ENCODE results near the gene SV2B.

SV2B gene

GRCh38 chr15:91284758-91285466 is 184.9 kb downstream of the SV2B start:
- TF ChIP-seq SIN3A (IDR thresholded peaks at IDR 0.05; ENCODE audit: borderline replicate concordance, insufficient read depth, low read length), result no peak
- TF ChIP-seq TAF1 (IDR thresholded peaks at IDR 0.05; ENCODE audit: borderline replicate concordance, insufficient read depth, low read length), result no peak
- no peak for TF ChIP-seq REST (IDR thresholded peaks at IDR 0.05; ENCODE audit: insufficient read depth in 1 of 2, low read depth in 2 of 2, low read length in 2 of 2)
- no peak for TF ChIP-seq POLR2AphosphoS5 (IDR thresholded peaks at IDR 0.05; ENCODE audit: low read depth, low read length)
- TF ChIP-seq FOXP2 (optimal IDR thresholded peaks at IDR 0.05; ENCODE audit: borderline replicate concordance, extremely low read depth, extremely low read length, insufficient read depth), result no peak

DNA sequence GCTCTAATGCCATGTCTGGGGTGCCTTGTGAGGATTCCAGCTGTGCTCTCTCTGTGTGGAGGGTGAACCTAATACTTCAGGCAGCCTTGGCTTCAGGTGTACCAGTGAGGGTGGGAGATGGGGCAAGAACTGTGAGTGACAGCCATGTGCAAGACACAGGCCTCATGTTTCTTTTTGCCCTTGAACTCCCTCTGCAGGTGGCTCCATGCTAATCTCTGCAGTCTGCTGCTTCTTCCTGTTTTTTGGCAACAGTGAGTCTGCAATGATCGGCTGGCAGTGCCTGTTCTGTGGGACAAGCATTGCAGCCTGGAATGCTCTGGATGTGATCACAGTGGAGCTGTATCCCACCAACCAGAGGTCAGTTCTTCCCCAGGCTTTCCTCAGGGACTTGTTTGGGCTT is 189.3 kb downstream of the SV2B start:
- TF ChIP-seq TAF1 (IDR thresholded peaks at IDR 0.05; ENCODE audit: borderline replicate concordance, insufficient read depth, low read length) (no peak), POLR2AphosphoS5 (IDR thresholded peaks at IDR 0.05; ENCODE audit: low read depth, low read length) (no peak), FOXP2 (optimal IDR thresholded peaks at IDR 0.05; ENCODE audit: borderline replicate concordance, extremely low read depth, extremely low read length, insufficient read depth) (no peak), SIN3A (IDR thresholded peaks at IDR 0.05; ENCODE audit: borderline replicate concordance, insufficient read depth, low read length) (no peak), REST (IDR thresholded peaks at IDR 0.05; ENCODE audit: insufficient read depth in 1 of 2, low read depth in 2 of 2, low read length in 2 of 2) (no peak)

GRCh38 chr15:91290553-91290952 is 190.5 kb downstream of the SV2B start:
- TF ChIP-seq SIN3A (IDR thresholded peaks at IDR 0.05; ENCODE audit: borderline replicate concordance, insufficient read depth, low read length) (no peak), TAF1 (IDR thresholded peaks at IDR 0.05; ENCODE audit: borderline replicate concordance, insufficient read depth, low read length) (no peak), FOXP2 (optimal IDR thresholded peaks at IDR 0.05; ENCODE audit: borderline replicate concordance, extremely low read depth, extremely low read length, insufficient read depth) (no peak), REST (IDR thresholded peaks at IDR 0.05; ENCODE audit: insufficient read depth in 1 of 2, low read depth in 2 of 2, low read length in 2 of 2) (no peak), POLR2AphosphoS5 (IDR thresholded peaks at IDR 0.05; ENCODE audit: low read depth, low read length) (no peak)

DNA sequence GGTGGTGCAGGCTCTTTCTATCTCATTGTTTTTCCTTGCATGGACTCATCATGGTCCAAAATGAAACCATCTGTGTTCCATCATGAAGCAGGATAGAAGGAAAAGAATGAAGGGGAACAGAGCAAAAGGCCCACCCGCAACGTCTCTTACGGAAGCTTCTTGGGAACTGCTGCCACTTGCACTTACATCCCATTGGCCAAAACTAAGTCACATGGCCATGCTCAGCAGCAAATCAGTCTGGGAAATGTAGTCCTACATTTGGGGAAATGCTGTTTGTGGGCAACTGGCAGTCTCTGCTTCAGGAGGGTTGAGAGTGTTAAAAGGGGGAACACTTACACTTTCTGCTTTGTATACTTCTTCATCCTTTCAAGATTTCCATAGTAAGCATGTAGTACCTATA is 191.6 kb downstream of the SV2B start:
- TF ChIP-seq TAF1 (IDR thresholded peaks at IDR 0.05; ENCODE audit: borderline replicate concordance, insufficient read depth, low read length) (no peak), REST (IDR thresholded peaks at IDR 0.05; ENCODE audit: insufficient read depth in 1 of 2, low read depth in 2 of 2, low read length in 2 of 2) (no peak), FOXP2 (optimal IDR thresholded peaks at IDR 0.05; ENCODE audit: borderline replicate concordance, extremely low read depth, extremely low read length, insufficient read depth) (no peak), POLR2AphosphoS5 (IDR thresholded peaks at IDR 0.05; ENCODE audit: low read depth, low read length) (no peak), SIN3A (IDR thresholded peaks at IDR 0.05; ENCODE audit: borderline replicate concordance, insufficient read depth, low read length) (no peak)

Measured in PFSK-1 (cell line).